CD14-positive monocyte (primary cell): ENCODE measurements around the gene EFCAB5. TPM values are rescaled to one million over a fixed set of nuclear protein-coding genes. Genes with fewer than 3 reads are reported as not detected.

ENCODE experiments used
- DNase-seq, 3 donors: peaks; one replicate each; pipeline ENCODE4 v3.0.0-alpha.2; 2011 to 2022
- H2AFZ ChIP-seq: 2 replicates; pipeline ENCODE4 v1.6.0; 2012; ENCODE audit warnings: mild to moderate bottlenecking, low read depth, low read length, inconsistent platforms; ENCODE audit not compliant: insufficient read depth, poor library complexity, severe bottlenecking
- H3K27ac ChIP-seq, 2 donors: 1 replicate in 1 of 2; 2 replicates in 1 of 2; pipeline ENCODE4 v1.5.1; 2012 to 2013; ENCODE audit warnings: low read length in 2 of 2, control low read depth in 1 of 2, inconsistent platforms in 1 of 2, low read depth in 1 of 2, mild to moderate bottlenecking in 1 of 2
- H3K27me3 ChIP-seq, 2 donors: one replicate each; pipeline versions ENCODE4 v1.6.0 to v1.6.1; 2011 to 2013; ENCODE audit warnings: low read length in 2 of 2; ENCODE audit not compliant: control insufficient read depth in 2 of 2, insufficient read depth in 2 of 2
- H3K36me3 ChIP-seq, 2 donors: replicated peaks in 1 of 2; 1 replicate in 1 of 2; 2 replicates in 1 of 2; pipeline versions ENCODE4 v1.5.1 to v1.6.1; 2012 to 2013; ENCODE audit warnings: low read length in 2 of 2, control low read depth in 1 of 2, inconsistent platforms in 1 of 2, mild to moderate bottlenecking in 1 of 2; ENCODE audit not compliant: insufficient read depth in 2 of 2, control insufficient read depth in 1 of 2
- H3K4me1 ChIP-seq, 2 donors: 1 replicate in 1 of 2; 2 replicates in 1 of 2; pipeline versions ENCODE4 v1.5.1 to v1.6.1; 2012 to 2013; ENCODE audit warnings: low read length in 2 of 2, control low read depth in 1 of 2, inconsistent platforms in 1 of 2, mild to moderate bottlenecking in 1 of 2, moderate library complexity in 1 of 2; ENCODE audit not compliant: insufficient read depth in 2 of 2, control insufficient read depth in 1 of 2
- H3K4me2 ChIP-seq: replicated peaks from 2 replicates; pipeline ENCODE3; 2012; ENCODE audit warnings: low read length, moderate library complexity, mild to moderate bottlenecking; ENCODE audit not compliant: poor library complexity, severe bottlenecking; ENCODE audit errors: extremely low read depth
- H3K4me3 ChIP-seq, 3 experiments: fragments of 200-600 bp in 1 of 3; sonication (generic) in 1 of 3; replicated peaks in 1 of 3; 1 replicate in 2 of 3; 2 replicates in 1 of 3; pipeline ENCODE4 v1.5.1; 2011 to 2013; ENCODE audit warnings: low read length in 3 of 3, mild to moderate bottlenecking in 3 of 3, control low read depth in 2 of 3, low read depth in 2 of 3, inconsistent platforms in 1 of 3, moderate library complexity in 1 of 3
- H3K79me2 ChIP-seq: 2 replicates; pipeline ENCODE4 v1.6.0; 2012; ENCODE audit warnings: mild to moderate bottlenecking, control low read depth, inconsistent platforms, low read length, moderate library complexity; ENCODE audit not compliant: insufficient read depth
- H3K9ac ChIP-seq: 2 replicates; pipeline ENCODE4 v1.6.0; 2017; ENCODE audit warnings: low read length, mild to moderate bottlenecking; ENCODE audit not compliant: insufficient read depth, poor library complexity, severe bottlenecking
- H3K9me3 ChIP-seq, 2 donors: replicated peaks in 1 of 2; 1 replicate in 1 of 2; 2 replicates in 1 of 2; pipeline versions ENCODE4 v1.5.1 to v1.6.1; 2012 to 2013; ENCODE audit warnings: low read length in 2 of 2, control low read depth in 1 of 2; ENCODE audit not compliant: control insufficient read depth in 1 of 2, insufficient read depth in 1 of 2
- H4K20me1 ChIP-seq: 2 replicates; pipeline ENCODE4 v1.6.0; 2012; ENCODE audit warnings: mild to moderate bottlenecking, low read length, control low read depth, moderate library complexity; ENCODE audit not compliant: insufficient read depth
- H3K27ac Mint-ChIP-seq, 7 donors: one replicate each; pipeline ENCODE4 v1.8.0; 2020; ENCODE audit warnings: mild to moderate bottlenecking in 7 of 7, mixed read lengths in 7 of 7, moderate library complexity in 6 of 7, inconsistent platforms in 2 of 7
- H3K27me3 Mint-ChIP-seq, 3 donors: one replicate each; pipeline ENCODE4 v1.8.0; 2021 to 2022; ENCODE audit warnings: low read depth in 3 of 3, mild to moderate bottlenecking in 3 of 3, mixed read lengths in 3 of 3, moderate library complexity in 3 of 3, inconsistent platforms in 1 of 3
- H3K36me3 Mint-ChIP-seq, 2 donors: one replicate each; pipeline ENCODE4 v1.8.0; 2020; ENCODE audit warnings: mixed read lengths in 2 of 2, inconsistent platforms in 1 of 2, mild to moderate bottlenecking in 1 of 2
- H3K4me1 Mint-ChIP-seq: one replicate; pipeline ENCODE4 v1.8.0; 2020; ENCODE audit warnings: mild to moderate bottlenecking, mixed read lengths
- H3K4me3 Mint-ChIP-seq, 2 donors: one replicate each; pipeline ENCODE4 v1.8.0; 2020; ENCODE audit warnings: mild to moderate bottlenecking in 2 of 2, mixed read lengths in 2 of 2, moderate library complexity in 1 of 2
- H3K9me3 Mint-ChIP-seq, 7 donors: one replicate each; pipeline ENCODE4 v1.8.0; 2020 to 2022; ENCODE audit warnings: mixed read lengths in 7 of 7, mild to moderate bottlenecking in 6 of 7, moderate library complexity in 6 of 7, inconsistent platforms in 2 of 7
- CTCF ChIP-seq: fragments of 200-600 bp; IDR thresholded peaks from one replicate; pipeline ENCODE4 v1.8.0; 2022; ENCODE audit warnings: antibody characterized with exemption, mild to moderate bottlenecking
- WGBS: methylation state at CpG from one replicate; pipeline ENCODE4 v1.1.5; 2013; ENCODE audit warnings: missing lambda C conversion rate; ENCODE audit not compliant: insufficient coverage; 5-methylcytosine and 5-hydroxymethylcytosine counted together
- intact Hi-C, 2 donors: fragments of 100-400 bp; cut with micrococcal nuclease; formaldehyde crosslinking; loops; one replicate each; pipeline versions ENCODE4 v1.15.0 to v1.15.1; 2023
- polyA plus RNA-seq, 3 donors: library from polyadenylated mRNA; depleted of rRNA in 1 of 3; unstranded in 2 of 3; stranded (reverse) in 1 of 3; fragments of 300-500 nt in 2 of 3; fragments of >200 nt in 1 of 3; fragmentation: Illumina TruSeq in 2 of 3; gene quantifications; 1 replicate in 2 of 3; 2 replicates in 1 of 3; pipeline ENCODE4 v1.2.3, GENCODE V29; 2012 to 2021

The EFCAB5 gene
- polyA plus RNA-seq, 3 donors = 0.04 TPM; not detected in 2

- no peak overlapping the region for H3K27ac Mint-ChIP-seq
- no peak for DNase-seq
- H3K9me3 Mint-ChIP-seq = peaks cover 0 to 2% (median 0%) of the 10 kb centered on the region in 7 donors
- TF ChIP-seq CTCF = no peak
- no peaks in the 10 kb centered on the region for H3K79me2 ChIP-seq
- WGBS = no CpG with 5 or more reads among the region's 5 CpGs
- H3K27me3 Mint-ChIP-seq = peaks cover 0 to 3% (median 2%) of the 10 kb centered on the region in 3 donors
- H3K36me3 ChIP-seq = no peaks in the 10 kb centered on the region
- H3K4me2 ChIP-seq = no peak overlapping the region
- no peak overlapping the region for H3K4me3 ChIP-seq
- no peaks in the 10 kb centered on the region for H4K20me1 ChIP-seq
- intact Hi-C loops = no loop called here
- H3K4me1 Mint-ChIP-seq = peaks cover 4% of the 10 kb centered on the region
- H3K9me3 ChIP-seq = no peaks in the 10 kb centered on the region
- H3K27me3 ChIP-seq = no peaks in the 10 kb centered on the region
- H3K4me1 ChIP-seq = no peaks in the 10 kb centered on the region
- H3K4me3 Mint-ChIP-seq = no peak overlapping the region
- no peak overlapping the region for H3K27ac ChIP-seq
- H3K9ac ChIP-seq = no peak overlapping the region
- H2AFZ ChIP-seq = no peak overlapping the region
- H3K36me3 Mint-ChIP-seq = no peaks in the 10 kb centered on the region
These were observed 141.3 kb downstream of the EFCAB5 start for GRCh38 chr17:30082773-30083172.

GRCh38 chr17:30084788-30085187 is 143.4 kb downstream of the EFCAB5 start:
- Histone ChIP-seq H3K9ac (no peak overlapping the region), H3K27me3 (no peaks in the 10 kb centered on the region), H3K4me1 (no peaks in the 10 kb centered on the region), H3K27ac (no peak overlapping the region), H2AFZ (no peak overlapping the region), H3K9me3 (no peaks in the 10 kb centered on the region), H4K20me1 (no peaks in the 10 kb centered on the region), H3K79me2 (no peaks in the 10 kb centered on the region), H3K4me3 (no peak overlapping the region), H3K36me3 (no peaks in the 10 kb centered on the region), H3K4me2 (no peak overlapping the region)
- H3K27me3 Mint-ChIP-seq = peaks cover 0 to 3% (median under 1%) of the 10 kb centered on the region in 3 donors
- WGBS = 67% methylated on average over 4 of the region's 6 CpGs
- peaks cover 0 to 2% (median 0%) of the 10 kb centered on the region in 7 donors for H3K9me3 Mint-ChIP-seq
- H3K36me3 Mint-ChIP-seq = no peaks in the 10 kb centered on the region
- intact Hi-C loops = no loop called here
- no peak for DNase-seq
- no peak for TF ChIP-seq CTCF
- H3K27ac Mint-ChIP-seq = no peak overlapping the region
- H3K4me3 Mint-ChIP-seq = no peak overlapping the region
- peaks cover 4% of the 10 kb centered on the region for H3K4me1 Mint-ChIP-seq
